ENCODE results near the gene HCLS1. TPM values are rescaled to one million over a fixed set of nuclear protein-coding genes. Genes with fewer than 3 reads are reported as not detected.

The HCLS1 gene
- total and polyA plus RNA-seq, 7 donors: 13.2 to 91.9 (median 34.6) TPM

DNA sequence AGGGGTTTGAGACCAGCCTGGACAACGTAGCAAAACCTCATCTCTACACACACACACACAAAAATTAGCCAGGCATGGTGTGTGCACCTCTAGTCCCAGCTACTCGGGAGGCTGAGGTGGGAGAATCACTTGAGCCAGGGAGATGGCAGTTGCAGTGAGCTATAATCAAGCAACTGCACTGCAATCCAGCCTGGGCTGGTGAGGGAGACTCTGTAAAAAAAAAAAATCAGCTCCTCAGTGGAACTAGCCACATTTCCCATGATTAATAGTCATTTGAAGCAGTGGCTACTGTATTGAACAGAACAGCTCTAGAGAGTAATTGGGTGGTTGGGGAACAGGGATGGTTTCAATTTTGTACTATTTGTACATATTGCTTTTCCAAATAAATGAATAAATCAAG, 79.0 kb downstream of the HCLS1 start:
- no peak overlapping the region for H3K4me3 ChIP-seq
- no peak for DNase-seq
- no peak overlapping the region for H3K27ac ChIP-seq
- TF ChIP-seq EP300 (IDR thresholded peaks at IDR 0.05) (no peak), POLR2AphosphoS5 (IDR thresholded peaks at IDR 0.05) (no peak)
- H3K9me3 ChIP-seq: no peaks in the 10 kb centered on the region
- no peaks in the 10 kb centered on the region for H3K4me1 ChIP-seq
- no peaks in the 10 kb centered on the region for H3K36me3 ChIP-seq
- WGBS, 2 donors: 66 to 70% methylated on average over 2 of the region's 2 CpGs
- intact Hi-C loops (cut with DNase I): no loop called here
- no peaks in the 10 kb centered on the region for H3K27me3 ChIP-seq

Small RNA genes lying within 50 kb of the gene (small RNA-seq; reads per million reads assigned to genes)
- gene RNU4-62P: 0 reads per million in 3 donors

Other genes with a start within 250 kb of the HCLS1 start
- gene POLQ, start 114.9 kb downstream of the HCLS1 start, total RNA-seq: under 1 TPM; 0.16 to 0.71 (median 0.48) TPM
- gene POLQ, start 114.9 kb downstream of the HCLS1 start, polyA plus RNA-seq: 1 to 10 TPM in 1 of 3 donors, under 1 TPM in 2; under 0.01 to 2.0 (median 0.46) TPM
- gene ARGFX, start 93.0 kb downstream of the HCLS1 start, total RNA-seq: not detected
- not detected for gene ARGFX, start 93.0 kb downstream of the HCLS1 start, polyA plus RNA-seq
- not detected for gene FBXO40, start 67.5 kb downstream of the HCLS1 start, total RNA-seq
- under 1 TPM in 1 of 3 donors, not detected in 2; under 0.01 TPM for gene FBXO40, start 67.5 kb downstream of the HCLS1 start, polyA plus RNA-seq
- gene GOLGB1, start 88.8 kb upstream of the HCLS1 start, total RNA-seq: 10 to 100 TPM; 44.8 to 70.1 (median 54.5) TPM
- gene GOLGB1, start 88.8 kb upstream of the HCLS1 start, polyA plus RNA-seq: 10 to 100 TPM in 2 of 3 donors, 1 to 10 TPM in 1; 9.7 to 25.3 (median 13.2) TPM
- 10 to 100 TPM; 18.9 to 21.6 (median 19.8) TPM for gene IQCB1, start 174.2 kb upstream of the HCLS1 start, total RNA-seq
- gene IQCB1, start 174.2 kb upstream of the HCLS1 start, polyA plus RNA-seq: 10 to 100 TPM in 1 of 3 donors, 1 to 10 TPM in 2; 6.2 to 15.3 (median 7.2) TPM
- 1 to 10 TPM; 3.3 to 7.8 (median 6.5) TPM for gene EAF2, start 174.3 kb upstream of the HCLS1 start, total RNA-seq
- gene EAF2, start 174.3 kb upstream of the HCLS1 start, polyA plus RNA-seq: 10 to 100 TPM in 2 of 3 donors, 1 to 10 TPM in 1; 9.6 to 16.0 (median 12.7) TPM
- 1 to 10 TPM in 3 of 4 donors, under 1 TPM in 1; 0.82 to 2.1 (median 1.2) TPM for gene SLC15A2, start 233.5 kb upstream of the HCLS1 start, total RNA-seq
- gene SLC15A2, start 233.5 kb upstream of the HCLS1 start, polyA plus RNA-seq: 1 to 10 TPM in 1 of 3 donors, under 1 TPM in 2; 0.46 to 1.4 (median 0.60) TPM